DMS 273 (cell line): ENCODE data around the gene TAF11L4.
"Not testable (repeated sequence)": the region's sequence is repeated elsewhere in the genome, so short reads cannot be mapped to it uniquely, and the experiment has no call there.

Experiments used
- DNase-seq: peaks from one replicate; lab custom pipeline; 2025; ENCODE audit not compliant: unreplicated experiment; lab: John Stamatoyannopoulos, UW

The TAF11L4 gene

DNA sequence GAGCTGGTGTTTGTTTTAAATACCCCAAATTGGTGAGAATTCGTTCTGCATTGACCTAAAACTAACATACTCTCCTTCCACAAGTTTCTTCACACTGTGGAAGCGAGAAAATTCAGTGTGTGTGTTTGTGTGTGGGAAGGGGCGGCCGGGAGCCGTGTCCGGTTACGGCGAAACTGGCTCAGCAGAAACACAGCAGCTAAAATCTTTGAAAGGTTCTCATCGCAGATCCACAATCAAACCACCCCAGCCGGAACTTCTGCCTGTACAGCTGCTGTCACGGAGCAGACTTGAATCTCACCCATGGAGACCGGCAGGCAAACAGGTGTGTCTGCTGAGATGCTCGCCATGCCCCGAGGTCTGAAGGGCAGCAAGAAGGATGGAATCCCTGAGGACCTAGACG, at the start of gene TAF11L4:
TAF11L4 (plus strand) TSS at position 301 of the 400 bp plus-strand sequence.
- DNase-seq: not testable (repeated sequence)

- DNase-seq: not testable (repeated sequence)
Measured at GRCh38 chr5:17475064-17475463, 46.5 kb upstream of the TAF11L4 start.

DNA sequence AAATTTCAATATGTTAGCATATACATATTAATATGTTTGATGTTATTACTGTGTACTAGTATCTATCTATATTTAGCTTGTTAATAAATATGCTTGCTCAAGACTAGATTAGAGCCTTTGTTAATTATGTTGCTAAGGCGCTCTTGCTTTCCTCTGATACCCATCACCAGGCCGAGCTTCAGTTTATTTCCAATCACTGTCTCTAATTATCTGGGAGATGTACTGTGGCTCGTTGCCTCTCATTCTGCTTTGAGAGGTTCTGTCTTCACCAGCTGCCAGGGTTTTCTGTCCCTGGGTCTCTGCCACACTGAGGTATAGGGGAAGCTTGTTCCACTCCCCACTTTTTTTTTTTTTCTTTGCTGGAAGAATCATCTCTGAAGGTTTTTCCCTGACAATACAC, 44.6 kb upstream of the TAF11L4 start:
- peak; percentile 5 for DNase-seq

DNA sequence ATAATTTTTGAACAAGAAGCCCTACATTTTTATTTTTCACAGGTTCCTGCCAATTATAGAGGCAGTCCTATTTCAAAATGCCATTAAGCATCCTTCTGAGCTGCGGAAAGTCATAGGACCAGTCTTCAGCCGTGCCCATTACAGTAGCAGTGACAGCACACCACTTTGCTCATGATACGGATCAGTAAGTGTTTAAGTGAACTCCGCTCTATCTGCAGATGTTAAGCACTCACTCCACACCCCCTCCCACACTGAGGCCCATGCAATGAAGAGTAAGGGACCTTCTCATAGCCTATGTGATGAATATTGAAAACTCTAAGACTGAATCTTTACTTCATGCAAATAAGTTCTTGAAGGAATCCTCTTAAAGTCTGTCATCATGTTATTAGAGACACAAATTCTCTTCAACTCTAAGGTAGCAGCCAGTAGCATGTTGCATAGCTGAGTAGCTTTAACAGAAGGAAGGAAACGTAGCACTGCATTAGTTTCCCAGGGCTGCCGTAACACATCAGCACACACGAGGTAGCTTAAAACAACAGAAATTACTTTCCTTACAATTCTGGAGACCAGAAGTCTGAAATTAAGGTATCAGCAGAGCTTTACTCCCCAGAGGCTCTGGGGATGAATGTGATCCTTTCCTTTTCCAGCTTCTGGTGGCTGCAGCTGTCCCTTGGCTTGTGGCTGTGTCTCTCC, 43.9 kb upstream of the TAF11L4 start:
- no peak for DNase-seq

- DNase-seq: no peak
Measured at GRCh38 chr5:17481378-17481777, 40.2 kb upstream of the TAF11L4 start.

DNA sequence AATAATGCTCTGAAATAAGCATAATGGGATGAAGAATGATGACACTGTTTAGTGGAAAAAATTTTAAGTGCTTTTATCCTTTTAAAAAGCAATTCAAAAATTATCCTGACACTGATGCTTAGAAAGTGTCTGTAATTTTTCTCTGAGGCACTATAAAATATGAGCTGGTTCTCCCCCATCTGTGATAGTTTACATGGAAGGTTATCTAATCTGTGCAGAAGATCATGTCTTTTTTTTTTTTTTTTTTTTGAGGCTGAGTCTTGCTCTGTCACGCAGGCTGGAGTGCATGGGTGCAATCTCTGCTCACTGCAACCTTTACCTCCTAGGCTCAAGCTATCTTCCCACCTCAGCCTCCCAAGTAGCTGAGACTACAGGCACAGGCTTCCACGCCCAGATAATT, 38.8 kb upstream of the TAF11L4 start:
- DNase-seq: no peak

- DNase-seq: not testable (repeated sequence)
Measured at GRCh38 chr5:17486464-17487173, 35.0 kb upstream of the TAF11L4 start.

GRCh38 chr5:17487174-17487512, 34.5 kb upstream of the TAF11L4 start:
- no peak for DNase-seq

- DNase-seq: not testable (repeated sequence)
Measured at GRCh38 chr5:17491257-17491656, 30.3 kb upstream of the TAF11L4 start.

DNA sequence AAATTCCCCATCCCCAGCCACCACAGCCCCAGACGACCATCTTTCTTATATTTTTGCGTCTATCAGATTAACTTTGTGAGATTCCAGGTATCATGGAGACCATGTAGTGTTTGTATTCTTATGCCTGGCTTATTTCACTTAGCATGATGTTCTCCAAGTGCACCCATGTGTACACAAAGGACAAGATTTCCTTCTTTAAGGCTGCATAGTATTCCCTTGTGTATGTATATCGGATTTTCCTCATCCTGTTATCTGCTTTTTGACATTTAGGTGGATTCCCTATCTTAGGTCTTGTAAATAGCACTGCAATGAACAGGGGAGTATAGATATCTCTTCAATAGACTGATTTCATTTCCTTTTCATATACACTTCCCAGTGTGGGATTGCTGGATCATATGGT, 28.8 kb upstream of the TAF11L4 start:
- no peak for DNase-seq

- DNase-seq: no peak
Measured at GRCh38 chr5:17497446-17497845, 24.2 kb upstream of the TAF11L4 start.

GRCh38 chr5:17497931-17498330, 23.7 kb upstream of the TAF11L4 start, which contains the start of gene TAF11L2:
TAF11L2 (plus strand) TSS chr5:17498231.
- not testable (repeated sequence) for DNase-seq

GRCh38 chr5:17511775-17512325, 9.8 kb upstream of the TAF11L4 start:
- DNase-seq: no peak

DNA sequence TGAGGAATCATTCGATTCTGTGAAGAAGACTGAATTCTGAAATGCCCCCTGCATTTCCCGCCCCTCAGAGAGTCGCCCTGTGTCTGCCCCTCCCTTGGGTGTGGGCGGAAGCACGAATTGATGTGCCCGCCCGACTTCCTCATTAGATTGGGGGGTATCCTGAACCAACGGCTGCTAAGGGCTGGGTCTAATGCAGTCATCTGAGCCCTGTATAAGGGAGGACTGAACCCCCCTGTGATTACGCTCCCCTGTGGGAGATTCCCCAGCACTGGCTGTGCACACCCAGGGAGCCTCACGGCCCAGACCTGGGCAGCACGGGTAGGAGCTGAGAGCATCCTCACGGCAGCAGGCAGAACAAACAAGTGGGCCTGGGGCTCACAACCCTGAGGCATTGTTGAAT, 4.1 kb upstream of the TAF11L4 start:
- not testable (repeated sequence) for DNase-seq

- not testable (repeated sequence) for DNase-seq
Measured at GRCh38 chr5:17518067-17518466, 3.5 kb upstream of the TAF11L4 start, which contains the start of gene TAF11L3. TAF11L3 (plus strand) TSS chr5:17518367.

GRCh38 chr5:17519508-17519907, 2.1 kb upstream of the TAF11L4 start:
- not testable (repeated sequence) for DNase-seq

- not testable (repeated sequence) for DNase-seq
Measured at GRCh38 chr5:17524935-17525334, 3.3 kb downstream of the TAF11L4 start, which contains the start of gene TAF11L5. TAF11L5 (plus strand) TSS chr5:17525235.

DNA sequence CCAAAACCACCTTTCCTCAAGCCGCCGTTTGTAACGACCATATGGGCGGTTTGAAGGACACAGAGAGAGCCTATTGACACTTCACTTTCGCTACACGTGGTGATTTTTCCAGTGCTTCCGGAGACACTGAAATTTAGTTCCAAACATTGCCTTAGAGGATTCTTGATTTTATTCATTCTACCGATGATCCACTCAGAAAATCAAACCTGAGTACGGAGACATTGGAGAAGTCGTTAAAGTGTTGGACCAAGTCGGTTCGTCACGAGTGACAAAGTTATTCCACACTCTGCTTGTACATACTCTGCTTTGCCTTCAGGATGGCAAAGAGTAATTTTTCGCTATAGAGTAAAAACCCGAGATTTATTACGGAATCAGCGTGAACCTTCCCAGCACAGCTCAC, 4.9 kb downstream of the TAF11L4 start:
- DNase-seq: not testable (repeated sequence)

DNA sequence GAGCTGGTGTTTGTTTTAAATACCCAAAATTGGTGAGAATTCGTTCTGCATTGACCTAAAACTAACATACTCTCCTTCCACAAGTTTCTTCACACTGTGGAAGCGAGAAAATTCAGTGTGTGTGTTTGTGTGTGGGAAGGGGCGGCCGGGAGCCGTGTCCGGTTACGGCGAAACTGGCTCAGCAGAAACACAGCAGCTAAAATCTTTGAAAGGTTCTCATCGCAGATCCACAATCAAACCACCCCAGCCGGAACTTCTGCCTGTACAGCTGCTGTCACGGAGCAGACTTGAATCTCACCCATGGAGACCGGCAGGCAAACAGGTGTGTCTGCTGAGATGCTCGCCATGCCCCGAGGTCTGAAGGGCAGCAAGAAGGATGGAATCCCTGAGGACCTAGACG, 6.8 kb downstream of the TAF11L4 start, which contains the start of gene TAF11L6:
TAF11L6 (plus strand) TSS at position 301 of the 400 bp plus-strand sequence.
- DNase-seq: not testable (repeated sequence)
